GM12878 (cell line): Measurements from ENCODE around the gene TXLNG. TPM values are rescaled to one million over a fixed set of nuclear protein-coding genes. Genes with fewer than 3 reads are reported as not detected.

Experiments used
- ATAC-seq: fragments of 200-7000 bp; cut with Tn5 transposase; 3 replicates; pipeline ENCODE4 v1.9.1; 2020; ENCODE audit warnings: mild to moderate bottlenecking, moderate library complexity
- BruUV-seq: library from RNA; stranded (reverse); fragments of 400-500 nt; replicated peaks from 2 replicates; lab custom pipeline; 2021; lab: Mats Ljungman, UMichigan
- CTCF ChIA-PET: fragments of 300-600 bp; sonication (Branson Sonifier 250); formaldehyde crosslinking; extraction: SDS; loops from one replicate; lab custom pipeline; 2021; ENCODE audit warnings: inconsistent platforms; lab: Yijun Ruan, JAX
- POLR2A ChIA-PET: fragments of 350-600 bp; formaldehyde crosslinking; extraction: SDS; loops from one replicate; lab custom pipeline; 2021; ENCODE audit warnings: inconsistent platforms; lab: Charles Lee
- RAD21 ChIA-PET: fragments of 300-600 bp; sonication (Branson Sonifier 250); formaldehyde crosslinking; loops from one replicate; lab custom pipeline; 2023; ENCODE audit warnings: antibody characterized with exemption; ENCODE audit not compliant: unreplicated experiment; lab: Charles Lee
- SMC1A ChIA-PET: fragments of 300-600 bp; sonication (Branson Sonifier 250); formaldehyde crosslinking; loops from one replicate; lab custom pipeline; 2023; ENCODE audit not compliant: unreplicated experiment, uncharacterized antibody; lab: Charles Lee
- DNase-seq: peaks from one replicate; pipeline ENCODE4 v3.0.0-alpha.2; 2011; ENCODE audit warnings: low read depth, low spot score
- FAIRE-seq: peaks from 3 replicates; lab custom pipeline; 2011; peaks lifted over from hg19 to GRCh38; lab: Jason Lieb, UNC
- H2AFZ ChIP-seq: 2 replicates; pipeline ENCODE4 v1.6.0; 2011; ENCODE audit warnings: low read depth, low read length, control low read depth; ENCODE audit not compliant: control insufficient read depth
- H3K27ac ChIP-seq: 2 replicates; pipeline ENCODE4 v1.5.1; 2011; ENCODE audit warnings: control low read depth; ENCODE audit not compliant: control insufficient read depth, insufficient read depth
- H3K27me3 ChIP-seq, 2 experiments: replicated peaks in 1 of 2; 2 replicates each; pipeline versions ENCODE4 v1.6.0 to v1.6.1; 2011; ENCODE audit warnings: low read length in 1 of 2; ENCODE audit not compliant: control insufficient read depth in 2 of 2, insufficient read depth in 2 of 2
- H3K36me3 ChIP-seq, 2 experiments: 2 replicates each; pipeline ENCODE4 v1.5.1; 2011; ENCODE audit warnings: low read length in 1 of 2; ENCODE audit not compliant: control insufficient read depth in 2 of 2, insufficient read depth in 2 of 2
- H3K4me1 ChIP-seq: 2 replicates; pipeline ENCODE4 v1.6.1; 2011; ENCODE audit warnings: mild to moderate bottlenecking, low read length, moderate library complexity, mixed read lengths; ENCODE audit not compliant: control insufficient read depth, insufficient read depth
- H3K4me2 ChIP-seq: 2 replicates; pipeline ENCODE4 v1.6.0; 2011; ENCODE audit warnings: control low read depth; ENCODE audit not compliant: control insufficient read depth, insufficient read depth
- H3K4me3 ChIP-seq: fragments of 200-600 bp; sonication (generic); 2 replicates; pipeline ENCODE4 v1.5.1; 2016
- H3K79me2 ChIP-seq: 2 replicates; pipeline ENCODE4 v1.6.0; 2011; ENCODE audit warnings: low read length; ENCODE audit not compliant: control insufficient read depth, insufficient read depth
- H3K9ac ChIP-seq: 2 replicates; pipeline ENCODE4 v1.8.0; 2011; ENCODE audit warnings: low read length, control low read depth, mixed read lengths; ENCODE audit not compliant: control insufficient read depth, insufficient read depth
- H3K9me3 ChIP-seq: replicated peaks from 3 replicates; pipeline ENCODE4 v1.5.1; 2011; ENCODE audit warnings: mild to moderate bottlenecking, low read length; ENCODE audit not compliant: control insufficient read depth, insufficient read depth
- H4K20me1 ChIP-seq: 2 replicates; pipeline ENCODE4 v1.6.0; 2011; ENCODE audit not compliant: control insufficient read depth, insufficient read depth
- CREB1 ChIP-seq: IDR thresholded peaks from 2 replicates; pipeline ENCODE4 v1.6.1; 2012; ENCODE audit warnings: low read depth, mild to moderate bottlenecking, inconsistent platforms
- SMC3 ChIP-seq: IDR thresholded peaks from 2 replicates; pipeline ENCODE4 v1.6.1; 2011; ENCODE audit warnings: low read length, improper control_type of control experiment, borderline replicate concordance
- ZNF217 ChIP-seq: fragments of 450-650 bp; IDR thresholded peaks from 2 replicates; pipeline ENCODE4 v1.6.1; 2017; ENCODE audit warnings: antibody characterized with exemption, mild to moderate bottlenecking
- WGBS: methylation state at CpG from one replicate; pipeline ENCODE4 v1.1.6; 2016; ENCODE audit warnings: low lambda C conversion rate; ENCODE audit not compliant: insufficient replicate concordance, insufficient coverage; ENCODE audit errors: missing lambda C conversion rate; 5-methylcytosine and 5-hydroxymethylcytosine counted together
- in situ Hi-C: fragments of 300-500 bp; cut with MboI; formaldehyde crosslinking; loops from 9 replicates; pipeline ENCODE4 v1.14.3; 2018; ENCODE audit warnings: mixed read lengths
- intact Hi-C: fragments of 100-400 bp; cut with micrococcal nuclease; formaldehyde crosslinking; loops from one replicate; pipeline ENCODE4 v1.14.2; 2022; ENCODE audit not compliant: unreplicated experiment
- polyA plus RNA-seq, 11 experiments: library from polyadenylated mRNA; depleted of rRNA in 4 of 11; unstranded in 6 of 11; stranded (reverse) in 5 of 11; fragments of >200 nt; fragmentation: Nextera tagmentation in 4 of 11; fragmentation: Illumina TruSeq in 1 of 11; extraction: Ambion mirVana in 4 of 11; extraction: Trizol in 1 of 11; gene quantifications; 1 replicate in 1 of 11; 2 replicates in 10 of 11; pipeline versions ENCODE4 v1.2.1 to v1.2.3, GENCODE V29; 2011 to 2016; ENCODE audit warnings: inconsistent platforms in 2 of 11, missing spikeins in 2 of 11, low read depth in 1 of 11
- total RNA-seq, 4 experiments: library from RNA; depleted of rRNA in 3 of 4; stranded (reverse); fragments of >200 nt in 3 of 4; fragmentation: Illumina TruSeq in 1 of 4; extraction: Trizol in 1 of 4; gene quantifications; 2 replicates each; pipeline versions ENCODE4 v1.2.1 to v1.2.3, GENCODE V29; 2013 to 2021
- TF ChIP-seq, protein P1 (sequence below): fragments of 450-650 bp; IDR thresholded peaks from 2 replicates; pipeline ENCODE4 v1.6.1; 2017; ENCODE audit warnings: mild to moderate bottlenecking, moderate library complexity
- TF ChIP-seq, protein P2 (sequence below): fragments of 450-650 bp; IDR thresholded peaks from 2 replicates; pipeline ENCODE4 v1.6.1; 2018; ENCODE audit warnings: mild to moderate bottlenecking, low read depth, moderate library complexity; ENCODE audit not compliant: partially characterized antibody

The TXLNG gene
- total and polyA plus RNA-seq, 10 of the 15 experiments (the other 5 are each of a cell fraction or from before 2014, with no cell fraction given): 9.9 to 40.7 (median 19.5) TPM

DNA sequence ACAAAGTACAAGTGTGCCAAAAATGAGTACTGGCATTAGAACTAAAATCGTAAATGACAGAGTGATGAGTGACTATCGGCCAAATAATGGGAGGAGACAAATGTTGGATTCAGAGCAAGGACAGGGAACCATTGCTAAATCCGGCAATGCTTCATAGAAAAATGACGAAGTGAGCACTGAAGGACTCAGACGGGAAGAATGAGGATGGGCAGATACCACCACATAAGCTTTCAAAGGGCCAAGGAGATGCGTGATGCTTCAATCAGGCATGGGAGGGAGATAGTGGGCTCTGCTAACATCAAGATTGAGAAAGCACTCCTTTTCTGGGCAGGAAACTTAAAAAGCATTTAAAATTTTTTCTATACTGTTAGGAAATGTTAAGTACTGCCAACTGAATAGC lies 62.3 kb downstream of the TXLNG start:
- ChIA-PET RAD21 (no interaction called here), POLR2A (no interaction called here), CTCF (no interaction called here), SMC1A (no interaction called here)
- no peaks in the 10 kb centered on the region for H3K9me3 ChIP-seq
- in situ Hi-C loops (no loop called here), intact Hi-C loops (no loop called here)
- H3K9ac ChIP-seq: no peak overlapping the region
- no peak for ATAC-seq
- 84% methylated on average over 6 of the region's 6 CpGs for WGBS
- H3K4me2 ChIP-seq: no peak overlapping the region
- TF ChIP-seq, protein P1, sequence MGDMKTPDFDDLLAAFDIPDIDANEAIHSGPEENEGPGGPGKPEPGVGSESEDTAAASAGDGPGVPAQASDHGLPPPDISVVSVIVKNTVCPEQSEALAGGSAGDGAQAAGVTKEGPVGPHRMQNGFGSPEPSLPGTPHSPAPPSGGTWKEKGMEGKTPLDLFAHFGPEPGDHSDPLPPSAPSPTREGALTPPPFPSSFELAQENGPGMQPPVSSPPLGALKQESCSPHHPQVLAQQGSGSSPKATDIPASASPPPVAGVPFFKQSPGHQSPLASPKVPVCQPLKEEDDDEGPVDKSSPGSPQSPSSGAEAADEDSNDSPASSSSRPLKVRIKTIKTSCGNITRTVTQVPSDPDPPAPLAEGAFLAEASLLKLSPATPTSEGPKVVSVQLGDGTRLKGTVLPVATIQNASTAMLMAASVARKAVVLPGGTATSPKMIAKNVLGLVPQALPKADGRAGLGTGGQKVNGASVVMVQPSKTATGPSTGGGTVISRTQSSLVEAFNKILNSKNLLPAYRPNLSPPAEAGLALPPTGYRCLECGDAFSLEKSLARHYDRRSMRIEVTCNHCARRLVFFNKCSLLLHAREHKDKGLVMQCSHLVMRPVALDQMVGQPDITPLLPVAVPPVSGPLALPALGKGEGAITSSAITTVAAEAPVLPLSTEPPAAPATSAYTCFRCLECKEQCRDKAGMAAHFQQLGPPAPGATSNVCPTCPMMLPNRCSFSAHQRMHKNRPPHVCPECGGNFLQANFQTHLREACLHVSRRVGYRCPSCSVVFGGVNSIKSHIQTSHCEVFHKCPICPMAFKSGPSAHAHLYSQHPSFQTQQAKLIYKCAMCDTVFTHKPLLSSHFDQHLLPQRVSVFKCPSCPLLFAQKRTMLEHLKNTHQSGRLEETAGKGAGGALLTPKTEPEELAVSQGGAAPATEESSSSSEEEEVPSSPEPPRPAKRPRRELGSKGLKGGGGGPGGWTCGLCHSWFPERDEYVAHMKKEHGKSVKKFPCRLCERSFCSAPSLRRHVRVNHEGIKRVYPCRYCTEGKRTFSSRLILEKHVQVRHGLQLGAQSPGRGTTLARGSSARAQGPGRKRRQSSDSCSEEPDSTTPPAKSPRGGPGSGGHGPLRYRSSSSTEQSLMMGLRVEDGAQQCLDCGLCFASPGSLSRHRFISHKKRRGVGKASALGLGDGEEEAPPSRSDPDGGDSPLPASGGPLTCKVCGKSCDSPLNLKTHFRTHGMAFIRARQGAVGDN: no peak
- TF ChIP-seq SMC3: no peak
- TF ChIP-seq CREB1: no peak
- no peak for TF ChIP-seq ZNF217
- TF ChIP-seq, protein P2, sequence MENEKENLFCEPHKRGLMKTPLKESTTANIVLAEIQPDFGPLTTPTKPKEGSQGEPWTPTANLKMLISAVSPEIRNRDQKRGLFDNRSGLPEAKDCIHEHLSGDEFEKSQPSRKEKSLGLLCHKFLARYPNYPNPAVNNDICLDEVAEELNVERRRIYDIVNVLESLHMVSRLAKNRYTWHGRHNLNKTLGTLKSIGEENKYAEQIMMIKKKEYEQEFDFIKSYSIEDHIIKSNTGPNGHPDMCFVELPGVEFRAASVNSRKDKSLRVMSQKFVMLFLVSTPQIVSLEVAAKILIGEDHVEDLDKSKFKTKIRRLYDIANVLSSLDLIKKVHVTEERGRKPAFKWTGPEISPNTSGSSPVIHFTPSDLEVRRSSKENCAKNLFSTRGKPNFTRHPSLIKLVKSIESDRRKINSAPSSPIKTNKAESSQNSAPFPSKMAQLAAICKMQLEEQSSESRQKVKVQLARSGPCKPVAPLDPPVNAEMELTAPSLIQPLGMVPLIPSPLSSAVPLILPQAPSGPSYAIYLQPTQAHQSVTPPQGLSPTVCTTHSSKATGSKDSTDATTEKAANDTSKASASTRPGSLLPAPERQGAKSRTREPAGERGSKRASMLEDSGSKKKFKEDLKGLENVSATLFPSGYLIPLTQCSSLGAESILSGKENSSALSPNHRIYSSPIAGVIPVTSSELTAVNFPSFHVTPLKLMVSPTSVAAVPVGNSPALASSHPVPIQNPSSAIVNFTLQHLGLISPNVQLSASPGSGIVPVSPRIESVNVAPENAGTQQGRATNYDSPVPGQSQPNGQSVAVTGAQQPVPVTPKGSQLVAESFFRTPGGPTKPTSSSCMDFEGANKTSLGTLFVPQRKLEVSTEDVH: no peak
- H3K27ac ChIP-seq: no peak overlapping the region
- H3K4me1 ChIP-seq: no peaks in the 10 kb centered on the region
- H3K4me3 ChIP-seq: no peak overlapping the region
- H4K20me1 ChIP-seq: no peaks in the 10 kb centered on the region
- no peaks in the 10 kb centered on the region for H3K79me2 ChIP-seq
- FAIRE-seq: no peak
- H3K27me3 ChIP-seq: no peaks in the 10 kb centered on the region
- peaks cover 5 to 13% of the 10 kb centered on the region in 2 experiments for H3K36me3 ChIP-seq
- no peak overlapping the region for H2AFZ ChIP-seq
- DNase-seq: no peak
- no TSS peak for BruUV-seq
